WTC11 (cell line): ENCODE data around the gene ELMOD1. TPM values are rescaled to one million over a fixed set of nuclear protein-coding genes. Genes with fewer than 3 reads are reported as not detected.

Source experiments
- ATAC-seq: fragments of 200-7000 bp; cut with Tn5 transposase; 2 replicates; pipeline ENCODE4 v1.10.0; 2021; ENCODE audit warnings: mild to moderate bottlenecking, moderate library complexity
- CTCF ChIA-PET: fragments of 300-600 bp; sonication (Branson Sonifier 250); formaldehyde crosslinking; loops from one replicate; lab custom pipeline; 2021; ENCODE audit warnings: antibody characterized with exemption; lab: Charles Lee
- POLR2A ChIA-PET: fragments of 350-600 bp; sonication (Branson Sonifier 250); formaldehyde crosslinking; loops from one replicate; lab custom pipeline; 2021; ENCODE audit warnings: antibody characterized with exemption; lab: Charles Lee
- DNase-seq: peaks from one replicate; pipeline ENCODE4 v3.0.0; 2021; ENCODE audit warnings: low spot score
- H3K27ac Mint-ChIP-seq: 2 replicates; pipeline ENCODE4 v1.8.0; 2021; ENCODE audit warnings: mixed read lengths
- H3K27me3 Mint-ChIP-seq: 2 replicates; pipeline ENCODE4 v1.8.0; 2021; ENCODE audit warnings: low read depth, mild to moderate bottlenecking, moderate library complexity, mixed read lengths
- H3K36me3 Mint-ChIP-seq: 2 replicates; pipeline ENCODE4 v1.8.0; 2021; ENCODE audit warnings: mixed read lengths
- H3K4me1 Mint-ChIP-seq: 2 replicates; pipeline ENCODE4 v1.8.0; 2022; ENCODE audit warnings: mixed read lengths
- H3K4me3 Mint-ChIP-seq: 2 replicates; pipeline ENCODE4 v1.8.0; 2021; ENCODE audit warnings: mild to moderate bottlenecking, moderate library complexity, mixed read lengths
- H3K9me3 Mint-ChIP-seq: 2 replicates; pipeline ENCODE4 v1.8.0; 2021; ENCODE audit warnings: mixed read lengths
- ARID4B ChIP-seq: sonication (generic); formaldehyde crosslinking; IDR thresholded peaks from 2 replicates; pipeline ENCODE4 v1.8.0; 2023; ENCODE audit warnings: missing genetic modification reagents, mild to moderate bottlenecking, borderline replicate concordance
- CBFB ChIP-seq: sonication (generic); formaldehyde crosslinking; IDR thresholded peaks from 2 replicates; pipeline ENCODE4 v1.8.1; 2022; ENCODE audit warnings: mild to moderate bottlenecking, low read depth, missing genetic modification reagents
- CREM ChIP-seq: sonication (generic); formaldehyde crosslinking; IDR thresholded peaks from 2 replicates; pipeline ENCODE4 v1.8.1; 2022; ENCODE audit warnings: mild to moderate bottlenecking, missing genetic modification reagents, moderate library complexity
- E2F5 ChIP-seq: sonication (generic); formaldehyde crosslinking; IDR thresholded peaks from 2 replicates; pipeline ENCODE4 v1.8.1; 2022; ENCODE audit warnings: mild to moderate bottlenecking, moderate library complexity, missing genetic modification reagents
- FOXJ3 ChIP-seq: sonication (generic); formaldehyde crosslinking; IDR thresholded peaks from 2 replicates; pipeline ENCODE4 v1.9.0; 2021; ENCODE audit warnings: missing genetic modification reagents, mild to moderate bottlenecking, borderline replicate concordance
- FOXP1 ChIP-seq: sonication (generic); formaldehyde crosslinking; IDR thresholded peaks from 2 replicates; pipeline ENCODE4 v1.8.0; 2022; ENCODE audit warnings: missing genetic modification reagents, mild to moderate bottlenecking, moderate library complexity, borderline replicate concordance
- JUN ChIP-seq: sonication (generic); formaldehyde crosslinking; IDR thresholded peaks from 2 replicates; pipeline ENCODE4 v1.8.0; 2023; ENCODE audit warnings: mild to moderate bottlenecking, missing genetic modification reagents
- RORB ChIP-seq: fragments of 250-450 bp; sonication (Bioruptor Pico); IDR thresholded peaks from 2 replicates; pipeline ENCODE4 v1.9.0; 2021; ENCODE audit warnings: mild to moderate bottlenecking
- SMAD4 ChIP-seq: sonication (generic); formaldehyde crosslinking; IDR thresholded peaks from 2 replicates; pipeline ENCODE4 v1.8.0; 2022; ENCODE audit warnings: mild to moderate bottlenecking, missing genetic modification reagents
- TCF7 ChIP-seq: sonication (generic); formaldehyde crosslinking; IDR thresholded peaks from 2 replicates; pipeline ENCODE4 v1.8.0; 2022; ENCODE audit warnings: mild to moderate bottlenecking, low read depth, missing genetic modification reagents, moderate library complexity
- TEAD4 ChIP-seq: sonication (generic); formaldehyde crosslinking; IDR thresholded peaks from 2 replicates; pipeline ENCODE4 v1.8.0; 2022; ENCODE audit warnings: mild to moderate bottlenecking, missing genetic modification reagents
- ZNF232 ChIP-seq: sonication (generic); formaldehyde crosslinking; IDR thresholded peaks from 2 replicates; pipeline ENCODE4 v1.8.0; 2022; ENCODE audit warnings: mild to moderate bottlenecking, missing genetic modification reagents
- ZNF263 ChIP-seq: sonication (generic); formaldehyde crosslinking; IDR thresholded peaks from 2 replicates; pipeline ENCODE4 v1.8.1; 2022; ENCODE audit warnings: low read depth, mild to moderate bottlenecking, moderate library complexity, missing genetic modification reagents
- total RNA-seq: library from RNA; stranded (reverse); gene quantifications from 3 replicates; pipeline ENCODE4 v1.2.3, GENCODE V29; 2021
- TF ChIP-seq, protein P1 (sequence below): sonication (generic); formaldehyde crosslinking; IDR thresholded peaks from 2 replicates; pipeline ENCODE4 v1.8.1; 2023; ENCODE audit warnings: mild to moderate bottlenecking, moderate library complexity, missing genetic modification reagents

The ELMOD1 gene
- total RNA-seq, 1 experiment from 2014 or later: 2.3 TPM

GRCh38 chr11:107682572-107682971, 91.6 kb downstream of the ELMOD1 start (continued):
- no peak for TF ChIP-seq CREM
- no peak for TF ChIP-seq TCF7 (CRISPR knock-in tag)
- TF ChIP-seq ZNF232: no peak
- TF ChIP-seq, protein P1, sequence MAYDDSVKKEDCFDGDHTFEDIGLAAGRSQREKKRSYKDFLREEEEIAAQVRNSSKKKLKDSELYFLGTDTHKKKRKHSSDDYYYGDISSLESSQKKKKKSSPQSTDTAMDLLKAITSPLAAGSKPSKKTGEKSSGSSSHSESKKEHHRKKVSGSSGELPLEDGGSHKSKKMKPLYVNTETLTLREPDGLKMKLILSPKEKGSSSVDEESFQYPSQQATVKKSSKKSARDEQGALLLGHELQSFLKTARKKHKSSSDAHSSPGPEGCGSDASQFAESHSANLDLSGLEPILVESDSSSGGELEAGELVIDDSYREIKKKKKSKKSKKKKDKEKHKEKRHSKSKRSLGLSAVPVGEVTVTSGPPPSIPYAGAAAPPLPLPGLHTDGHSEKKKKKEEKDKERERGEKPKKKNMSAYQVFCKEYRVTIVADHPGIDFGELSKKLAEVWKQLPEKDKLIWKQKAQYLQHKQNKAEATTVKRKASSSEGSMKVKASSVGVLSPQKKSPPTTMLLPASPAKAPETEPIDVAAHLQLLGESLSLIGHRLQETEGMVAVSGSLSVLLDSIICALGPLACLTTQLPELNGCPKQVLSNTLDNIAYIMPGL (CRISPR knock-in tag): no peak
- TF ChIP-seq ARID4B (CRISPR knock-in tag): no peak
- TF ChIP-seq FOXJ3 (CRISPR knock-in tag): no peak
- no peak for TF ChIP-seq ZNF263 (CRISPR knock-in tag)
- no peak for TF ChIP-seq SMAD4 (CRISPR knock-in tag)
- TF ChIP-seq E2F5 (CRISPR knock-in tag): no peak

- DNase-seq (no peak), ATAC-seq (no peak)
- Mint-ChIP-seq H3K36me3 (no peaks in the 10 kb centered on the region), H3K27ac (no peak overlapping the region), H3K4me3 (no peak overlapping the region), H3K4me1 (no peaks in the 10 kb centered on the region), H3K27me3 (peaks cover 7% of the 10 kb centered on the region), H3K9me3 (no peaks in the 10 kb centered on the region)
- ChIA-PET POLR2A (no interaction called here), CTCF (interaction anchor here (0.7 to 1.9 kb wide), 3 partner anchors 10 to 74 kb away, joined by 3 to 8 read pairs (median 3); no protein-coding TSS in a partner anchor)
- TF ChIP-seq TEAD4 (CRISPR knock-in tag) (no peak), JUN (CRISPR knock-in tag) (no peak), E2F5 (CRISPR knock-in tag) (no peak), CBFB (CRISPR knock-in tag) (no peak), RORB (CRISPR knock-in tag) (no peak), ARID4B (CRISPR knock-in tag) (no peak), FOXP1 (CRISPR knock-in tag) (no peak)
These were observed 92.1 kb downstream of the ELMOD1 start for GRCh38 chr11:107683061-107683460.
